Endothelial cell of umbilical vein (primary cell): ENCODE measurements around the gene PDK4.

Experiments used
- CTCF ChIP-seq, 2 donors: IDR thresholded peaks; 1 replicate in 1 of 2; 2 replicates in 1 of 2; pipeline ENCODE4 v1.5.1; 2011; ENCODE audit warnings: low read length in 2 of 2, mild to moderate bottlenecking in 2 of 2, moderate library complexity in 2 of 2, control low read depth in 1 of 2, inconsistent platforms in 1 of 2, low read depth in 1 of 2; ENCODE audit not compliant: insufficient read depth in 1 of 2; ENCODE audit errors: extremely low read depth in 1 of 2
- POLR2A ChIP-seq: IDR thresholded peaks from 2 replicates; pipeline ENCODE4 v1.6.1; 2012; ENCODE audit warnings: low read depth, mild to moderate bottlenecking, control low read depth, low read length
- POLR2AphosphoS5 ChIP-seq: IDR thresholded peaks from 2 replicates; pipeline ENCODE4 v1.6.1; 2012; ENCODE audit warnings: low read depth, mild to moderate bottlenecking, control low read depth, low read length, moderate library complexity; ENCODE audit not compliant: insufficient read depth

- TF ChIP-seq CTCF (IDR thresholded peaks at IDR 0.05; ENCODE audit: extremely low read depth in 1 of 2, insufficient read depth in 1 of 2, low read depth in 1 of 2, low read length in 2 of 2) (no peak), POLR2AphosphoS5 (no peak), POLR2A (no peak)
Observed at GRCh38 chr7:95536656-95537311, 59.5 kb downstream of the PDK4 start.
